Smooth muscle cell (in vitro differentiated cells): ENCODE results near the gene FRMD7. TPM values are rescaled to one million over a fixed set of nuclear protein-coding genes. Genes with fewer than 3 reads are reported as not detected.

Experiments
- DNase-seq: peaks from one replicate; lab custom pipeline; 2025; ENCODE audit not compliant: unreplicated experiment; lab: John Stamatoyannopoulos, UW
- H2AFZ ChIP-seq: fragments of 200-600 bp; sonication (generic); 2 replicates; pipeline ENCODE4 v1.6.0; 2016; ENCODE audit warnings: antibody characterized with exemption, low read depth, mild to moderate bottlenecking
- H3F3A ChIP-seq: fragments of 200-600 bp; sonication (generic); 2 replicates; pipeline ENCODE4 v1.6.0; 2017; ENCODE audit warnings: antibody characterized with exemption, low read depth
- H3K27ac ChIP-seq: fragments of 200-600 bp; sonication (generic); 2 replicates; pipeline ENCODE4 v1.5.1; 2016; ENCODE audit warnings: low read depth, mild to moderate bottlenecking
- H3K27me3 ChIP-seq: fragments of 200-600 bp; sonication (generic); 2 replicates; pipeline ENCODE4 v1.6.1; 2016; ENCODE audit warnings: low read depth, mild to moderate bottlenecking
- H3K36me3 ChIP-seq: fragments of 200-600 bp; sonication (generic); 2 replicates; pipeline ENCODE4 v1.5.1; 2016; ENCODE audit warnings: low read depth
- H3K4me1 ChIP-seq: fragments of 200-600 bp; sonication (generic); 2 replicates; pipeline ENCODE4 v1.5.1; 2016; ENCODE audit warnings: low read depth
- H3K4me2 ChIP-seq: fragments of 200-600 bp; sonication (generic); 2 replicates; pipeline ENCODE4 v1.6.0; 2016; ENCODE audit warnings: mild to moderate bottlenecking
- H3K4me3 ChIP-seq: fragments of 200-600 bp; sonication (generic); 2 replicates; pipeline ENCODE4 v1.5.1; 2016; ENCODE audit warnings: mild to moderate bottlenecking
- H3K79me2 ChIP-seq: fragments of 200-600 bp; sonication (generic); 2 replicates; pipeline ENCODE4 v1.6.0; 2016; ENCODE audit warnings: low read depth, mild to moderate bottlenecking
- H3K9ac ChIP-seq: fragments of 200-600 bp; sonication (generic); 2 replicates; pipeline ENCODE4 v1.6.0; 2016; ENCODE audit warnings: low read depth
- H3K9me3 ChIP-seq: fragments of 200-600 bp; sonication (generic); replicated peaks from 2 replicates; pipeline ENCODE4 v1.5.1; 2016; ENCODE audit warnings: low read depth
- H4K20me1 ChIP-seq: fragments of 200-600 bp; sonication (generic); 2 replicates; pipeline ENCODE4 v1.6.0; 2016; ENCODE audit warnings: low read depth
- whole genome bisulfite sequencing: methylation state at CpG from one replicate; pipeline ENCODE4 v1.1.7; 2016; ENCODE audit warnings: low lambda C conversion rate; 5-methylcytosine and 5-hydroxymethylcytosine counted together
- polyA plus RNA-seq: library from polyadenylated mRNA; unstranded; fragments of >200 nt; fragmentation: Nextera tagmentation; extraction: Ambion mirVana; gene quantifications from 2 replicates; pipeline ENCODE4 v1.2.1, GENCODE V29; 2016
- total RNA-seq: library from RNA; depleted of rRNA; stranded (reverse); fragments of >200 nt; gene quantifications from 2 replicates; pipeline ENCODE4 v1.2.3, GENCODE V29; 2014
- TF ChIP-seq, protein P1 (sequence below): fragments of 200-600 bp; sonication (generic); IDR thresholded peaks from 2 replicates; pipeline ENCODE4 v1.5.1; 2017; ENCODE audit warnings: borderline replicate concordance, mild to moderate bottlenecking, antibody characterized with exemption; ENCODE audit not compliant: insufficient read depth, poor library complexity, severe bottlenecking

The FRMD7 gene
- total and polyA plus RNA-seq, 2 experiments from 2014 or later: not detected

DNA sequence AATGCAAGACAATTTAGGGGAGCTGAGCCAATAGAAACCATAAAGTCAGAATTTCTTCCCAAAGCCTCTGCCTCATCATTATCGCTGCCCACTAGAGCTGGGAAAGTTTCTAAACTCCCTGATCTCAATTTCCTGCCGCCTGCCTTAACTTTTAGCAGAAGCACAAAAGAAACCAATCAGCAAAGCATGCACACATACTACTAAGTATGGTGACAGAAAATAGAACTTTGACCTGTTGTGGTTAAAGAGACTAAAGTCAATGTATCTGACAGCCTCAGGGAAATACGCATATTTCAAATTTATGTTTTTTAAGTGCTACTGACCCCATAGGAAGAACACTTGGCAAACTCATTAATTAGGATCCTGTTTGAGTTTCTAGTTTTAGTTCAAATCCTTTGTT, 94.7 kb downstream of the FRMD7 start:
- no peak for DNase-seq
- no peaks in the 10 kb centered on the region for H3K4me1 ChIP-seq
- no peak overlapping the region for H2AFZ ChIP-seq
- H3F3A ChIP-seq: no peaks in the 10 kb centered on the region
- H3K9ac ChIP-seq: no peak overlapping the region
- H3K27me3 ChIP-seq: no peaks in the 10 kb centered on the region
- peaks cover 31% of the 10 kb centered on the region for H3K79me2 ChIP-seq
- H3K9me3 ChIP-seq: no peaks in the 10 kb centered on the region
- TF ChIP-seq, protein P1, sequence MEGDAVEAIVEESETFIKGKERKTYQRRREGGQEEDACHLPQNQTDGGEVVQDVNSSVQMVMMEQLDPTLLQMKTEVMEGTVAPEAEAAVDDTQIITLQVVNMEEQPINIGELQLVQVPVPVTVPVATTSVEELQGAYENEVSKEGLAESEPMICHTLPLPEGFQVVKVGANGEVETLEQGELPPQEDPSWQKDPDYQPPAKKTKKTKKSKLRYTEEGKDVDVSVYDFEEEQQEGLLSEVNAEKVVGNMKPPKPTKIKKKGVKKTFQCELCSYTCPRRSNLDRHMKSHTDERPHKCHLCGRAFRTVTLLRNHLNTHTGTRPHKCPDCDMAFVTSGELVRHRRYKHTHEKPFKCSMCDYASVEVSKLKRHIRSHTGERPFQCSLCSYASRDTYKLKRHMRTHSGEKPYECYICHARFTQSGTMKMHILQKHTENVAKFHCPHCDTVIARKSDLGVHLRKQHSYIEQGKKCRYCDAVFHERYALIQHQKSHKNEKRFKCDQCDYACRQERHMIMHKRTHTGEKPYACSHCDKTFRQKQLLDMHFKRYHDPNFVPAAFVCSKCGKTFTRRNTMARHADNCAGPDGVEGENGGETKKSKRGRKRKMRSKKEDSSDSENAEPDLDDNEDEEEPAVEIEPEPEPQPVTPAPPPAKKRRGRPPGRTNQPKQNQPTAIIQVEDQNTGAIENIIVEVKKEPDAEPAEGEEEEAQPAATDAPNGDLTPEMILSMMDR: no peak
- no peaks in the 10 kb centered on the region for H3K36me3 ChIP-seq
- H3K4me2 ChIP-seq: no peak overlapping the region
- WGBS: 67% methylated on average over 3 of the region's 3 CpGs
- no peak overlapping the region for H3K27ac ChIP-seq
- no peak overlapping the region for H3K4me3 ChIP-seq
- H4K20me1 ChIP-seq: no peaks in the 10 kb centered on the region

DNA sequence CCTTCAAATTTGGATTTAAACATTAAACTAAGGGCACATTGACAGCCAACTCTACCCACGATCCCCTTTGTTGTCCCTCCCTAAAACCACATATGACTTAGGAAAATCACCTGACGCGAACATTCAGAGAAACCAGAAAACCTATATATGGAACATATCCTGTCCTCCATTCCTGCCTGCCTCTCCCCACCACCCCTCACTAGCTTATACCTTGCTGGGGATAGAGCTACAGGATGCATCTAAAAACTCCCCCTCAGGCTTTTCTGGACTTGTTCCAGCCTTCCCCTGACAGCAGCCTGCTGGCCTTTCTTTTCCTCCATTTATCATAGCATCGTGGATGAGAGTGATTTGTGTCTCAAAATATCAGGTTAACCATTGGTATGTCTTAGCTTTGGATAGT, 96.0 kb downstream of the FRMD7 start:
- H3F3A ChIP-seq: no peaks in the 10 kb centered on the region
- no peak overlapping the region for H3K4me3 ChIP-seq
- TF ChIP-seq, protein P1: no peak
- no peaks in the 10 kb centered on the region for H3K4me1 ChIP-seq
- no peak overlapping the region for H2AFZ ChIP-seq
- 63% methylated on average over 4 of the region's 4 CpGs for WGBS
- no peak overlapping the region for H3K27ac ChIP-seq
- H3K27me3 ChIP-seq: no peaks in the 10 kb centered on the region
- peaks cover 37% of the 10 kb centered on the region for H3K79me2 ChIP-seq
- H3K36me3 ChIP-seq: no peaks in the 10 kb centered on the region
- no peak overlapping the region for H3K9ac ChIP-seq
- no peaks in the 10 kb centered on the region for H3K9me3 ChIP-seq
- DNase-seq: no peak
- no peaks in the 10 kb centered on the region for H4K20me1 ChIP-seq
- H3K4me2 ChIP-seq: no peak overlapping the region

DNA sequence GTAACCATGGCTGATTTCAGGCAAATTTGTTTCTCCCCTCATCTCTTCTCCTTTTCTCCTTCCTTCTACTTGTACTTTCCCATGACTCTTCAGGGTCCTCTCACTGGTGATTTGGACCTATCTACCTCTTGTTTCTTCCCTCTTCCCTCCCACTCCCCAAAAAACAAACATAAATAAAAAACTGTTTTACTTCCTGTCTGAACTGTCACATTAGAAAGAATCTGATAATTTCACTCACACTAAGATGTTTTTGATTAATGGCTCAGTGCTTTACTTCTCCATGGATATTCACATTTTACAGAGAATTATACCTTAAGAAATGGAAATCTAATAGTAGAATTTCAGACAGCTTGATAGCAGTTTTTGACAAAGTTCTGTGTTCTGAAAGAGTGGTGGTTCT, 97.6 kb downstream of the FRMD7 start:
- no peak overlapping the region for H3K9ac ChIP-seq
- no peaks in the 10 kb centered on the region for H3K27me3 ChIP-seq
- H3K9me3 ChIP-seq: no peaks in the 10 kb centered on the region
- no peak overlapping the region for H3K27ac ChIP-seq
- no peaks in the 10 kb centered on the region for H3F3A ChIP-seq
- H3K36me3 ChIP-seq: no peaks in the 10 kb centered on the region
- H3K4me3 ChIP-seq: no peak overlapping the region
- TF ChIP-seq, protein P1: no peak
- DNase-seq: no peak
- H3K4me2 ChIP-seq: no peak overlapping the region
- no peak overlapping the region for H2AFZ ChIP-seq
- peaks cover 12% of the 10 kb centered on the region for H3K4me1 ChIP-seq
- peaks cover 45% of the 10 kb centered on the region for H3K79me2 ChIP-seq
- no peaks in the 10 kb centered on the region for H4K20me1 ChIP-seq

Other genes with a start within 250 kb of the FRMD7 start
- gene STK26, start 104.7 kb downstream of the FRMD7 start, total RNA-seq: 50.9 and 56.3 TPM in 2 replicates
- gene STK26, start 104.7 kb downstream of the FRMD7 start, polyA plus RNA-seq: 13.2 and 13.8 TPM in 2 replicates
- gene RAP2C, start 91.4 kb upstream of the FRMD7 start, total RNA-seq: 59.1 and 59.2 TPM in 2 replicates
- gene RAP2C, start 91.4 kb upstream of the FRMD7 start, polyA plus RNA-seq: 17.4 and 21.3 TPM in 2 replicates